NAMALWA (cell line): ENCODE measurements around the gene ASCC1.

Source experiments
- DNase-seq: peaks from one replicate; pipeline ENCODE4 v3.0.0-alpha.2; 2015; ENCODE audit warnings: low spot score

The ASCC1 gene

GRCh38 chr10:72215611-72216549 is at the start of gene ASCC1, which contains the start of gene ANAPC16:
ASCC1 (minus strand) TSS chr10:72216276; CDS start chr10:72213298, 2,978 bp downstream.
ANAPC16 (plus strand) TSS chr10:72216012; CDS start chr10:72223915, 7,903 bp downstream.
- DNase-seq, result peak; percentile 86

GRCh38 chr10:72265508-72265907 is 49.4 kb upstream of the ASCC1 start:
- no peak for DNase-seq

GRCh38 chr10:72264536-72264935 is 48.5 kb upstream of the ASCC1 start:
- no peak for DNase-seq

- peak; percentile 74 for DNase-seq
Observed at GRCh38 chr10:72263613-72264241, 47.7 kb upstream of the ASCC1 start.

GRCh38 chr10:72261784-72262404 is 45.8 kb upstream of the ASCC1 start:
- no peak for DNase-seq

GRCh38 chr10:72260976-72261783 is 45.1 kb upstream of the ASCC1 start:
- peak; percentile 70 for DNase-seq

GRCh38 chr10:72260239-72260975 is 44.3 kb upstream of the ASCC1 start:
- DNase-seq, result peak; percentile 29

- peak; percentile 28 for DNase-seq
Observed at GRCh38 chr10:72259491-72260238, 43.6 kb upstream of the ASCC1 start.

- no peak for DNase-seq
Observed at GRCh38 chr10:72258617-72259016, 42.5 kb upstream of the ASCC1 start.

- peak; percentile 43 for DNase-seq
Observed at GRCh38 chr10:72257051-72257892, 41.2 kb upstream of the ASCC1 start.

GRCh38 chr10:72255977-72256729 is 40.1 kb upstream of the ASCC1 start:
- DNase-seq, result no peak

GRCh38 chr10:72254813-72255568 is 38.9 kb upstream of the ASCC1 start:
- no peak for DNase-seq

- DNase-seq, result no peak
Observed at GRCh38 chr10:72253578-72253977, 37.5 kb upstream of the ASCC1 start.

GRCh38 chr10:72252972-72253371 is 36.9 kb upstream of the ASCC1 start:
- DNase-seq, result no peak

GRCh38 chr10:72251635-72252034 is 35.6 kb upstream of the ASCC1 start:
- no peak for DNase-seq

- DNase-seq, result no peak
Observed at GRCh38 chr10:72250666-72251065, 34.6 kb upstream of the ASCC1 start.

GRCh38 chr10:72249176-72249862 is 33.2 kb upstream of the ASCC1 start:
- peak; percentile 63 for DNase-seq
